PC-9 (cell line): ENCODE data around the gene ATP7B. TPM values are rescaled to one million over a fixed set of nuclear protein-coding genes. Genes with fewer than 3 reads are reported as not detected.

Experiments
- BruUV-seq: library from RNA; stranded (reverse); fragments of 400-500 nt; replicated peaks from 2 replicates; lab custom pipeline; 2021; lab: Mats Ljungman, UMichigan
- CTCF ChIA-PET: fragments of 300-600 bp; sonication (Branson Sonifier 250); formaldehyde crosslinking; loops from one replicate; lab custom pipeline; 2022; ENCODE audit warnings: antibody characterized with exemption; lab: Charles Lee
- POLR2A ChIA-PET: fragments of 300-600 bp; sonication (Branson Sonifier 250); formaldehyde crosslinking; loops from one replicate; lab custom pipeline; 2022; ENCODE audit warnings: antibody characterized with exemption; ENCODE audit not compliant: unreplicated experiment; lab: Charles Lee
- DNase-seq, 2 experiments: peaks; one replicate each; pipeline versions ENCODE4 v3.0.0 to v3.0.0-alpha.2; 2015 to 2022; ENCODE audit warnings: mixed read lengths in 1 of 2
- H2AFZ ChIP-seq: fragments of 200-600 bp; sonication (generic); 2 replicates; pipeline ENCODE4 v1.8.1; 2017; ENCODE audit warnings: antibody characterized with exemption
- H3F3A ChIP-seq: fragments of 200-600 bp; sonication (generic); 2 replicates; pipeline ENCODE4 v1.8.1; 2017; ENCODE audit warnings: antibody characterized with exemption, mild to moderate bottlenecking, low read depth; ENCODE audit not compliant: insufficient read depth
- H3K27ac ChIP-seq: fragments of 200-600 bp; sonication (generic); 2 replicates; pipeline ENCODE4 v1.6.1; 2016; ENCODE audit warnings: mixed run types
- H3K27me3 ChIP-seq: fragments of 200-600 bp; sonication (generic); 2 replicates; pipeline ENCODE4 v1.6.1; 2016; ENCODE audit warnings: low read depth, mixed run types; ENCODE audit not compliant: insufficient read depth
- H3K36me3 ChIP-seq: fragments of 200-600 bp; sonication (generic); 2 replicates; pipeline ENCODE4 v1.6.1; 2016; ENCODE audit warnings: low read depth, mixed run types
- H3K4me1 ChIP-seq: fragments of 200-600 bp; sonication (generic); replicated peaks from 2 replicates; pipeline ENCODE4 v1.6.1; 2016; ENCODE audit warnings: mixed run types; ENCODE audit not compliant: insufficient read depth
- H3K4me2 ChIP-seq: fragments of 200-600 bp; sonication (generic); 2 replicates; pipeline ENCODE4 v1.6.1; 2017; ENCODE audit warnings: mixed run types
- H3K4me3 ChIP-seq: fragments of 200-600 bp; sonication (generic); 2 replicates; pipeline ENCODE4 v1.6.1; 2016; ENCODE audit warnings: mixed run types
- H3K79me2 ChIP-seq: fragments of 200-600 bp; sonication (generic); 2 replicates; pipeline ENCODE4 v1.6.1; 2017; ENCODE audit warnings: low read depth, mixed run types
- H3K9me2 ChIP-seq: fragments of 200-600 bp; sonication (generic); 2 replicates; pipeline ENCODE4 v1.8.1; 2017; ENCODE audit warnings: mild to moderate bottlenecking; ENCODE audit not compliant: insufficient read depth
- H3K9me3 ChIP-seq: fragments of 200-600 bp; sonication (generic); 2 replicates; pipeline ENCODE4 v1.8.1; 2016; ENCODE audit warnings: low read depth; ENCODE audit not compliant: insufficient read depth
- H4K20me1 ChIP-seq: fragments of 200-600 bp; sonication (generic); 2 replicates; pipeline ENCODE4 v1.8.1; 2017; ENCODE audit not compliant: insufficient read depth
- CTCF ChIP-seq: fragments of 200-600 bp; sonication (generic); conservative IDR thresholded peaks from 2 replicates; pipeline ENCODE4 v1.6.1; 2017; ENCODE audit warnings: mixed run types, antibody characterized with exemption, mild to moderate bottlenecking, moderate library complexity
- EZH2 ChIP-seq: fragments of 200-600 bp; sonication (generic); IDR thresholded peaks from 2 replicates; pipeline ENCODE4 v1.8.0; 2017; ENCODE audit warnings: antibody characterized with exemption, low read depth
- intact Hi-C: fragments of 100-400 bp; cut with micrococcal nuclease; formaldehyde crosslinking; loops from one replicate; pipeline ENCODE4 v1.10.0; 2022; ENCODE audit not compliant: unreplicated experiment
- total RNA-seq: library from RNA; stranded (reverse); gene quantifications from 2 replicates; pipeline ENCODE4 v1.2.3, GENCODE V29; 2021

The ATP7B gene
- total RNA-seq, 1 experiment from 2014 or later, result 1.2 TPM

DNA sequence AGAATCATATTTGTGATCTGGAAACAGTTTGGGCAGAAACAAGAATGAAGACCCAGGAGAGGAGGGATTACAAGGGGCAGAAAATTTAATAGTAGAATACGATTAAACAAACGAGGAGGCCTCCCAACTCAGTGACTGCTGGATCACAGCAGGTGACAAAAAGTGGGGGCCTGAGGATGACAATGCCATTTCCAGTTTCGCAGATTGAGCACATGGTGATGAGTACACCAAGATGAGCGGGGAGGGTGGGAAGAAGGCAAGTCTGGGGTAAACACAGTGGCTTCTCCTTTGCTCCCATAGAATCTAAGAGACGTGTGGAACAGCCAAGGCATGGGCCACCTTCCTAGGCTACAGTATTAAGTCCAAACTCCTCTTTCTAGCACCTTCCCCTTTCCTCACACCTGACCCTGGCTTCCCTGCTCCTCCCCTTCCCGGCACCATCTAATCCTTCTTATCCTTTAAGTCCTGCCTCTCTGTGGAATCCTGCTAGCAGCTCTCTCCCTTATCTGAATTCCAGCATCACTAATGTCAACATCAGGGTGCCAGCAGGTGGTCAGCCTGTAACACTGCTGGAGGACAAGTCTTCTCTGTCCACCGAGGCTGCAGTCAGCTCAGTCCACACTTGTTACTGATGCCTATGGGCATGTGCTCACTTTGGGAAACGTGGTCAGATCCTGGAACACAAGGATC, 13.5 kb downstream of the ATP7B start:
- DNase-seq, result peak in 1 of 2 experiments; percentile 59

DNA sequence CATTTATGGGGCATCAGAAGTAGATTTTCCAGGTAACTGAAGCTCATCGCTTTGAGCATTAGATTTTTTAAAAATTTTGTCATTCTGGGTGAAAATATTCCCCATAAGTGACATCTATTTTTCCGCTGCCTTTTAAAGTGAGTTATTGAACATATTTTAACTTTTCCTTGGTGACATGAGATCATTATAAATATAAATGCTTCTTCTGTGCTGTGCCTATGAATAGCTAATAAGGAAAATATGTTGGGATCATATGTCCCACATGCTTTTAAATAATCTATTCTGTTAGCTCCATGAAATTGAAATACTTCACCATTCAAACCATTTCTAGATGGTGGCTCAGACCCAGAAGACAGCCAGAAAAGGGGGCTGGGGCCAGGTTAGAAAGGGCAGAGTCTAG, 14.1 kb downstream of the ATP7B start:
- Histone ChIP-seq H4K20me1 (no peaks in the 10 kb centered on the region), H2AFZ (no peak overlapping the region), H3K27me3 (no peaks in the 10 kb centered on the region), H3K9me2 (no peaks in the 10 kb centered on the region), H3K4me1 (peaks cover 20% of the 10 kb centered on the region), H3K79me2 (no peaks in the 10 kb centered on the region), H3K9me3 (no peaks in the 10 kb centered on the region), H3K27ac (no peak overlapping the region), H3F3A (no peaks in the 10 kb centered on the region; the same call in 1 of the 2 replicates), H3K4me3 (no peak overlapping the region), H3K4me2 (no peak overlapping the region), H3K36me3 (no peaks in the 10 kb centered on the region)
- CTCF ChIA-PET, result no interaction called here
- intact Hi-C loops, result no loop called here
- TF ChIP-seq EZH2, result no peak
- TF ChIP-seq CTCF, result no peak
- DNase-seq, result no peak
- POLR2A ChIA-PET, result no interaction called here
- no TSS peak for BruUV-seq

More for the DNA sequence above, 13.5 kb downstream of the ATP7B start:
- Histone ChIP-seq H3K36me3 (no peaks in the 10 kb centered on the region), H4K20me1 (no peaks in the 10 kb centered on the region), H3K9me2 (no peaks in the 10 kb centered on the region), H3K4me2 (no peak overlapping the region), H3K4me1 (peaks cover 20% of the 10 kb centered on the region), H3K79me2 (no peaks in the 10 kb centered on the region), H3K27me3 (no peaks in the 10 kb centered on the region), H2AFZ (no peak overlapping the region), H3K4me3 (no peak overlapping the region), H3K9me3 (no peaks in the 10 kb centered on the region), H3K27ac (no peak overlapping the region), H3F3A (no peaks in the 10 kb centered on the region; the same call in 1 of the 2 replicates)
- ChIA-PET POLR2A (interaction anchor here (0.5 kb wide), 1 partner anchor 161 kb away, joined by 6 read pairs; no protein-coding TSS in a partner anchor), CTCF (no interaction called here)
- TF ChIP-seq CTCF (no peak), EZH2 (no peak)
- intact Hi-C loops, result no loop called here
- BruUV-seq, result no TSS peak

- H3K9me2 ChIP-seq, result no peaks in the 10 kb centered on the region
- no peaks in the 10 kb centered on the region for H4K20me1 ChIP-seq
- peaks cover 20% of the 10 kb centered on the region for H3K4me1 ChIP-seq
- H3K79me2 ChIP-seq, result no peaks in the 10 kb centered on the region
- BruUV-seq, result no TSS peak
- no peak overlapping the region for H3K4me3 ChIP-seq
- intact Hi-C loops, result no loop called here
- DNase-seq, result no peak
- no peaks in the 10 kb centered on the region for H3K36me3 ChIP-seq
- POLR2A ChIA-PET, result no interaction called here
- TF ChIP-seq EZH2, result no peak
- TF ChIP-seq CTCF, result no peak
- H3F3A ChIP-seq, result no peaks in the 10 kb centered on the region; the same call in 1 of the 2 replicates
- H3K9me3 ChIP-seq, result no peaks in the 10 kb centered on the region
- CTCF ChIA-PET, result no interaction called here
- no peak overlapping the region for H2AFZ ChIP-seq
- no peaks in the 10 kb centered on the region for H3K27me3 ChIP-seq
- H3K27ac ChIP-seq, result no peak overlapping the region
- H3K4me2 ChIP-seq, result no peak overlapping the region
Observed at GRCh38 chr13:51996641-51997040, 14.6 kb downstream of the ATP7B start.
